ENCODE results near the gene L3MBTL4.

- TF ChIP-seq FOXK2 (conservative IDR thresholded peaks at IDR 0.05 in 1 of 2, IDR thresholded peaks at IDR 0.05 in 1 of 2; ENCODE audit: low read depth in 2 of 2) (no peak), POLR2AphosphoS5 (IDR thresholded peaks at IDR 0.05; ENCODE audit: control insufficient read depth, insufficient read depth, low read depth, low read length) (no peak), POLR2A (conservative IDR thresholded peaks at IDR 0.05) (no peak), CTCF (IDR thresholded peaks at IDR 0.05 in 2 of 3, conservative IDR thresholded peaks at IDR 0.05 in 1 of 3; ENCODE audit: insufficient read depth in 2 of 3, low read depth in 1 of 3, low read length in 3 of 3) (no peak)
Observed at GRCh38 chr18:6323319-6323889, 91.3 kb downstream of the L3MBTL4 start.

All from K562 (cell line).